ENCODE data around the gene ANAPC2. TPM values are rescaled to one million over a fixed set of nuclear protein-coding genes. Genes with fewer than 3 reads are reported as not detected.
A peak's percentile ranks its signal among the peaks of the same experiment; 100 is the strongest.

The ANAPC2 gene
- total RNA-seq, 1 donor from 2014 or later = 20.5 TPM

GRCh38 chr9:137219757-137220316 is 31.5 kb upstream of the ANAPC2 start:
- Histone ChIP-seq H3K4me3 (ENCODE audit: low read depth, low read length) (no peak overlapping the region), H3K27me3 (ENCODE audit: control insufficient read depth, insufficient read depth, low read length) (no peaks in the 10 kb centered on the region), H3K36me3 (ENCODE audit: control insufficient read depth, insufficient read depth, low read length) (peaks cover 4% of the 10 kb centered on the region)
- TF ChIP-seq, protein P1, sequence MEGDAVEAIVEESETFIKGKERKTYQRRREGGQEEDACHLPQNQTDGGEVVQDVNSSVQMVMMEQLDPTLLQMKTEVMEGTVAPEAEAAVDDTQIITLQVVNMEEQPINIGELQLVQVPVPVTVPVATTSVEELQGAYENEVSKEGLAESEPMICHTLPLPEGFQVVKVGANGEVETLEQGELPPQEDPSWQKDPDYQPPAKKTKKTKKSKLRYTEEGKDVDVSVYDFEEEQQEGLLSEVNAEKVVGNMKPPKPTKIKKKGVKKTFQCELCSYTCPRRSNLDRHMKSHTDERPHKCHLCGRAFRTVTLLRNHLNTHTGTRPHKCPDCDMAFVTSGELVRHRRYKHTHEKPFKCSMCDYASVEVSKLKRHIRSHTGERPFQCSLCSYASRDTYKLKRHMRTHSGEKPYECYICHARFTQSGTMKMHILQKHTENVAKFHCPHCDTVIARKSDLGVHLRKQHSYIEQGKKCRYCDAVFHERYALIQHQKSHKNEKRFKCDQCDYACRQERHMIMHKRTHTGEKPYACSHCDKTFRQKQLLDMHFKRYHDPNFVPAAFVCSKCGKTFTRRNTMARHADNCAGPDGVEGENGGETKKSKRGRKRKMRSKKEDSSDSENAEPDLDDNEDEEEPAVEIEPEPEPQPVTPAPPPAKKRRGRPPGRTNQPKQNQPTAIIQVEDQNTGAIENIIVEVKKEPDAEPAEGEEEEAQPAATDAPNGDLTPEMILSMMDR (IDR thresholded peaks at IDR 0.05; ENCODE audit: insufficient read depth, low read length, severe bottlenecking) = no peak
- FAIRE-seq (no peak), DNase-seq (ENCODE audit: low read depth) (no peak)

DNA sequence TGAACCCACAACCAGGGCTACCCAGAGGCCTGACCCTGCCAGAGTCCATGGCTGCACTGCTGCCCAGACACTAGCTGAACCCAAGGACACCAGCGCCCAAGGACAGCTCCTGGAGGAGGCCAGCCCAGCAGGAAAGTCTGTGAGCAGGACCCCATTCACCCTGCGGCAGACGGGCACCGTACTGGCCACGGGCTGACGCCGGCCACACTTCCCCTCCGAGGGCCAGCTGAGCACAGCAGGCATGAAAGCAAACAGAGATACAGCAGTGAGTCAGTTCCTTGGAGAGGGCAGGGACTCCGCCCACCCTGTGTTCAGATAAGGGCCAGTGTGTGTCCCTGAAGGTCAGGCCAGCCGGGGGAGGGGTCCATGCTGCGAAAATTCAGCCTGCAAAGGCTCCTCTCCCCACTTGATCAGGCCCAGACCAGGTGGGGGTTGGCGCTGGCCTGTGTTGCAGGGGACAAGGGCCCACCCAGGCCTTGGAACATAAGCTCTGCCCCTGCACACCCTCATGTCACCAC is 30.5 kb upstream of the ANAPC2 start:
- DNase-seq (ENCODE audit: low read depth) = peak; percentile 42
- Histone ChIP-seq H3K4me3 (ENCODE audit: low read depth, low read length) (no peak overlapping the region), H3K27me3 (ENCODE audit: control insufficient read depth, insufficient read depth, low read length) (no peaks in the 10 kb centered on the region), H3K36me3 (ENCODE audit: control insufficient read depth, insufficient read depth, low read length) (peaks cover 4% of the 10 kb centered on the region)
- TF ChIP-seq, protein P1 (IDR thresholded peaks at IDR 0.05; ENCODE audit: insufficient read depth, low read length, severe bottlenecking) = no peak
- FAIRE-seq = no peak

DNA sequence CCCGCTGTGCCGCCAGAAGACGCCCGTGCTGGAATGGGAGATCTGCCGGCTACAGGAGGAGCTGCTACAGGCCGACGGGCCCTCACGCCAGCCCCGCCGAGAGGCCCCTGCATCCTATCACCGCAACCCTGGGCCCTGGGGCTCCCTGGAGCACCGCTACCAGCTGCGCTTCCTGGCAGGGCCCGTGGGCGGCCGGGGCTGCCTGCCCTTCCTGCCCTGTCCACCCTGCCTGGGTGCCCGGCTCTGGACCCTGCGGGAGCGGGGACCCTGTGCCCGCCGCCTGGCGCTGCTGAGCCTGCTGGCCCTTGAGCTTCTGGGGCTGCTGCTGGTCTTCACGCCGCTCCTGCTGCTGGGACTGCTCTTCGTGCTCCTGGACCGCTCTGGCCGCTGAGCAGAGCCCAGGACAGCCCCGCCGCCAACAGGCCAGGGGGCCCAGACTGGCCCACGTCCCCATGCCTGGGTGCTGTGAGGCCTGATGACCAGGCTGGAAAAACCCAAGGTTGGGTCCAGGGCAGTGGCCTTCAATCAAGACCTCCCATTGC is 29.9 kb upstream of the ANAPC2 start:
- H3K36me3 ChIP-seq (ENCODE audit: control insufficient read depth, insufficient read depth, low read length) = peaks cover 6% of the 10 kb centered on the region
- TF ChIP-seq, protein P1 (IDR thresholded peaks at IDR 0.05; ENCODE audit: insufficient read depth, low read length, severe bottlenecking) = no peak
- H3K4me3 ChIP-seq (ENCODE audit: low read depth, low read length) = no peak overlapping the region
- no peak for FAIRE-seq
- no peak for DNase-seq (ENCODE audit: low read depth)
- H3K27me3 ChIP-seq (ENCODE audit: control insufficient read depth, insufficient read depth, low read length) = no peaks in the 10 kb centered on the region

- Histone ChIP-seq H3K27me3 (ENCODE audit: control insufficient read depth, insufficient read depth, low read length) (no peaks in the 10 kb centered on the region), H3K4me3 (ENCODE audit: low read depth, low read length) (peak overlapping the region; percentile 31), H3K36me3 (ENCODE audit: control insufficient read depth, insufficient read depth, low read length) (peaks cover 6% of the 10 kb centered on the region)
- FAIRE-seq = peak; percentile 55
- TF ChIP-seq, protein P1 (IDR thresholded peaks at IDR 0.05; ENCODE audit: insufficient read depth, low read length, severe bottlenecking) = peak; percentile 10
- DNase-seq (ENCODE audit: low read depth) = peak; percentile 59
Measured at GRCh38 chr9:137217276-137218211, 29.2 kb upstream of the ANAPC2 start.

DNA sequence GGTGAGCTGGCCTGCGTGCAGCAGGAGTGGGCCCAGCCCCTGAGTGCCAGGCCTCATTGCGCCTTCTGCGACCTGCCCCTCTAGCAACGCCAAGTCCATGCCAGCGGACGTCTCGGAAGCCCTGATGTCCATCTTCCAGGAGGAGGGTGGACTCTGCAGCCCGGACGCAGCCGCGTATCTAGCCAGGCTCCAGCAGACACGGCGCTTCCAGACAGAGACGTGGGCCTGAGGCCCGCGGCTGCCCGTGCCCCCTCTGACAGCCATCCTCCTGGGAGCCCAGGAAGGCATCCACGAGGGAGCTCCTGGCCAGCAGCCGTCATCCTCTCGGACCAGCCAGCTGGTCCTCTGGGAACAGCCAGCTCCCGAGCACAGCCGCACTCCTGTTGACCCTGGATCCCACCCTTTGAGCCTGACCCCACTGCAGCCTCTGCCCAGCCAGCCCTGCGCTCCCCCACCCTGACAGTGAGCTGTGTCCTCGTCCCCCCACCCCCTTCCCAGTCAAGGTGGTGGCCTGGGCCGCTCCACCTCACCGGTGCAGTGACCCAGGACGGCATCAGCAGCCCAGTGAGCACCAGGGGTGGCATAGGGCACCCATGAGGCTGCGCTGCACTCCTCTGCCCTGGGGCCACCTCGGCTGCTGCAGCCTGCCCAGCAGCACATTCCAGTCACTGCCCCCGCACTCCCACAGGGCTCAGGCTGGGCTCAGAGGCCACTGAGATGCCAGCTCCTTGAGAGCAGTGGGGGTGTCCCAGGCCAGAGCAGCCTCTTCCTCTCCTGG is 28.0 kb upstream of the ANAPC2 start:
- no peak for FAIRE-seq
- DNase-seq (ENCODE audit: low read depth) = no peak
- Histone ChIP-seq H3K27me3 (ENCODE audit: control insufficient read depth, insufficient read depth, low read length) (no peaks in the 10 kb centered on the region), H3K36me3 (ENCODE audit: control insufficient read depth, insufficient read depth, low read length) (peaks cover 6% of the 10 kb centered on the region), H3K4me3 (ENCODE audit: low read depth, low read length) (no peak overlapping the region)
- TF ChIP-seq, protein P1 (IDR thresholded peaks at IDR 0.05; ENCODE audit: insufficient read depth, low read length, severe bottlenecking) = no peak

Data from bronchial epithelial cell (primary cell).